Measurements from ENCODE around the gene CHRM2.

CHRM2 gene

GRCh38 chr7:137036768-137037167 is 168.3 kb downstream of the CHRM2 start:
- no peak for DNase-seq

- DNase-seq: no peak
Measured at GRCh38 chr7:137038706-137039105, 170.3 kb downstream of the CHRM2 start.

- DNase-seq: no peak
Measured at GRCh38 chr7:137040745-137041144, 172.3 kb downstream of the CHRM2 start.

- DNase-seq: no peak
Measured at GRCh38 chr7:137045573-137045972, 177.1 kb downstream of the CHRM2 start.

DNA sequence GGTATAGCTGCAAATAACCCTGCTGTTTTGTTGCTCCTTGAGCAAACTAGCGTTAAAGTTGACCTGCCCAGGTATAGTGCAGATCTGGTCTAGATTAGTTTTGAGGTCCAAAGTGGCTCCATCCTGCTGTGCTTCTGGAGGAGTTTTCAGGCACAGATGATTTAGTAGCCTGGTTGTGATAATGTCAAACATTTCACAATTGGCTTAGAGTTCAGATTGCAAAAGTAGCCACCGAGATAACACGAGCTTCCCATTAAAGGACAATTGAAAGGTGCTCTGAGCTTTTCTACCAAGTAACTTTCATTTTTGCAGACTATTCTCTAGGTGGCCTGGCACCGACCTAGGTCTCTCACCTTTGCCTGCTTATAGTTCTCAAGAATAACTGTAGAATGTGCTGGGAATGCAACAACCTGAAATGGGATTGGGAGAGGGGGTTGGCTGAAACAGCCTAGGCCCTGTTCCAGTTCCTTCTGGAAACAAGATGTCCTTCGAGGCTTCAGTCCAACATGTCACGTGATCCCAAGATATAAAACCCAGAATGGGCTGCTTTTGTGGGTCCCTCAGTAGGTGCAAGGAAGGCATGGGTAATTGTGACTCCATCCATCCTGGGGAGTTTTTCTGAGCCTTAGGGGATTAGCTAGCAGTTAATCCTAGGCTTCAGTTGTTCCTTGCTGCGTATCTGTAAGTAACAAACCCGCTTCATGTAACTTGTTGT is 201.0 kb downstream of the CHRM2 start:
- DNase-seq: no peak

Measured in NCI-H1092 treated with DMSO at 0.1 percent for 48 hours (cell line).